ENCODE results near the gene CIC.

CIC gene

DNA sequence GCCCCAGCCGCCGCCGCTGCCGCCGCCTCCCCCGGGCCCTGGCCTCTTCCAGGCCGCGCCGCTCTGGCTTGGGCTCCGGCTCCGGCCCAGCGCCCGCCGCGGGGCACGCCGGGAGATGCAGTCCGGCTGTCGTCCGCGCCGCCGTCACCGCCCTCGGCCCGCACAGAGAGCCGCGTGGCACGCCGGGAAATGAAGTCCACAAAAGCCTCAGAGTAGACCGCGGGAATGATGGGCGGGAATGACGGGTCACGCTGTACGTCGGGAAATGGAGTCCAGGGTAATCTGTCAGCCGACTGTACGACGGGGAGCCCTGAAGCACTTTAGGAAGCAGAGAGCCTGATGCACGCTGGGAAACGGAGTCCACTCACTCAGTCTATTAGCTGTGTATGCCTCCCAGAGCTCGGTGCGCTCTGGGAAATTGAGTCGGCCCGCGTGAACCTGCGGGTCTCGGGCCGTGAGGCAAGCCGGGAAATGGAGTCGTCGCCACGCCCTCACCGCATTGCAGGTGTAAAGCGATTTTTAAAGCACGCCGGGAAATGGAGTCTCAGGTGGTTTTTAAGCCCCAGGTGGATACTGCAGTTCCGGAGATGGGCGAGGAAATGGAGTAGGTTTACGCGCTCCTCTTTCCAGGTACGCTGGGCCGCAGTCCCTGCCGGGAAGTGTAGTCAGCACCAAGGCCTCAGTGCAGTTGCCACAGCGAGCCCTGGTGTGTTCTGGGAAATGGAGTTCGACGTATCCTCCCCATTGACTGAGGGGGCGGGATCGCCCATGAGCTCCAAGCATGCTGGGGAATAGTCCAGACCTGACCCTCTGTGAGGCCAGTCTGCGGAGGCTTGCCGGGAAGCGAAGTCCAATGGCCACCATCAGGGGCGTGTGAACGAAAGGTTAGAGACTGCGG, 26.3 kb upstream of the CIC start, which contains the start of gene GSK3A:
TSS of gene GSK3A (minus strand) at position 91 of the 898 bp plus-strand sequence. CDS start 137 bp downstream, outside the sequence.
- DNase-seq (ENCODE audit: low spot score) (peak; percentile 93), FAIRE-seq (peak; percentile 65)

DNA sequence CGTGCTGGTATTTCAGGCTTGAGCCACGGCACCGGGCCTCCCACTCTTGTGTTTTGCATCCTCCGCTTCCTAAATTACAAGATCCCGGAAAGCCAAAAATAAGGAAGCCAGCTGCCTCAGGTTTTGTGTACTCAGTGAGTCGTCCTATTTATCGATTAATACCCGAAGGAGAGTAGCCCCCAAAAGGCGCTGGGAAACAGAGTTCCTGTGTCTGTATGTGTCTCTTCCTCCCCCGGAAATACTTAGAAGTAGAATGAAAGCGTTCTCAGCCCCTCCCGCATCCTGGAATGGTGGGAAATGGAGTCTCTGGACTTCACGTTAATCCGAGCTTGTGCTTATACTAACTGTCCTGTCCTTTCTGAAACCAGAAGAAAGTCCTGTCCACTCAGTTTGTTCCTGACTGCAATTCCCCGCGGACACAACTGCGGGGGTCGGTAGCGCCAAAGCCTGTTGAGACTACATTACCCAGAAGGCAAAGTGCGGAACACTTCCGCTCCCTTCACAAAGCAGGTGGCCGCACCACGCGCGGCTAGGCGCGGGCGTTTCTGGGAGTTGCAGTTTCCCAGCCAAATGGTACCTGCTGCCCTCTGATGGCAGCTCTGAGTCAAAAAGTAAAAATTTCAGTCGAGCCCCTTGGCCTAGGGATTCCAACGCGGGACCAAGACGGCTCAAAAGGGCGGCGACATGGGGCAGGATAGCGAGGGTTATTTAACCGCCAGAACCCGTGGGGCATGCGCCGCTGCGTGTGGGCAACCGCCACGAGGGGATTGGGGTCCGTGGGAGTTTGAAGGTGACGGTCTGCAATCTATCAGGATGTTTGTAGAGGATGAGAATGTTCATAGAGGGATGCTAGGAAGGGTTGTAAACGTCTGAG, 24.5 kb upstream of the CIC start:
- DNase-seq (ENCODE audit: low spot score) = peak; percentile 85
- peak; percentile 44 for FAIRE-seq

DNA sequence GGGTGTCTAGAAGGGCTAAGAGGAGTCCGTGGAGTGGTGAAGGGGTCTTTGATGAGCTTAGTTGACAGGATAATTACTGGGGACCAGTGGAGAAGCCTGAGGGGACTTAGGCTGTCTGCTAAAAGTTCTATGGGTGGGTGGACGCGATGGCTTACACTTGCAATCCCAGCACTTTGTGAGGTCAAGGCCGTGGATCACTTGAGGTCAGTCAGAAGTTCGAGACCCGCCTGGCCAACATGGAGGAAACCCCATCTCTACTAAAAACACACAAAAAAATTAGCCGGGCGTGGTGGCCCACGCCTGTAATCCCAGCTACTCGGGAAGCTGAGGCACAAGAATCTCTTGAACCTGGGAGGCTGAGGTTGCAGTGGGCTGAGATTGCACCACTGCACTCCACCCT, 23.8 kb upstream of the CIC start:
- FAIRE-seq = no peak
- DNase-seq (ENCODE audit: low spot score) = no peak

GRCh38 chr19:42246143-42246921, 22.7 kb upstream of the CIC start:
- no peak for FAIRE-seq
- peak; percentile 55 for DNase-seq (ENCODE audit: low spot score)

- DNase-seq (ENCODE audit: low spot score) = no peak
- no peak for FAIRE-seq
These were observed 22.0 kb upstream of the CIC start for GRCh38 chr19:42246922-42247639.

DNA sequence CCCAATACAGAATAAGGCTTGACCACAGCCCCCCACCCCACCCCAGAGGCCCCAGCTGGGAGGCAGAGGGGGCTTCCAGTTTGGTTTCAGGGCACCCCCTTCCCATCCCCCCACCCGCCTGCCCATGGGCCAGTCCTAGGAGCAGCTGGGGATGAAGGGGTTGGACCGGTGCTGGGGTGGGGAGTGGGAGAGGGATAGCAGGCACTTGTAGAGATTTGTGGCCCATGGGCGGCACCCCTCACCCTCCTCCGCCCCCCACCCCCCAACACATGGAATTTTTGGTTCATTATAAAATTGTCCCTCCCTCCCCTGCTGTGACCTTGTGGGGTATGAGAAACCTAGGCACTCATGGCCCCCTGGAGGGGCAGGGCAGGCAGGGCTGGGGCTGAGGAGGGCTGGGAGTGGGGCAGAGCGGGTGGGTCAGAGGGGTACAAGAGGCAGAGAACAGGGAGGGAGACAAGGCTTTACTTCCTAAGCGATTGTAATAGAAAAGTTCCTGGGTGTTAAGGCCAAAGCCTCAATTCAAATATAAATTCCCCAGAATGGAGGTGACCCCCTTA, 21.3 kb upstream of the CIC start:
- no peak for DNase-seq (ENCODE audit: low spot score)
- FAIRE-seq = no peak

GRCh38 chr19:42248270-42249148, 20.5 kb upstream of the CIC start:
- DNase-seq (ENCODE audit: low spot score) = no peak
- FAIRE-seq = no peak

GRCh38 chr19:42249149-42249750, 19.8 kb upstream of the CIC start:
- DNase-seq (ENCODE audit: low spot score) (no peak), FAIRE-seq (no peak)

GRCh38 chr19:42249769-42250168, 19.3 kb upstream of the CIC start:
- FAIRE-seq (no peak), DNase-seq (ENCODE audit: low spot score) (no peak)

DNA sequence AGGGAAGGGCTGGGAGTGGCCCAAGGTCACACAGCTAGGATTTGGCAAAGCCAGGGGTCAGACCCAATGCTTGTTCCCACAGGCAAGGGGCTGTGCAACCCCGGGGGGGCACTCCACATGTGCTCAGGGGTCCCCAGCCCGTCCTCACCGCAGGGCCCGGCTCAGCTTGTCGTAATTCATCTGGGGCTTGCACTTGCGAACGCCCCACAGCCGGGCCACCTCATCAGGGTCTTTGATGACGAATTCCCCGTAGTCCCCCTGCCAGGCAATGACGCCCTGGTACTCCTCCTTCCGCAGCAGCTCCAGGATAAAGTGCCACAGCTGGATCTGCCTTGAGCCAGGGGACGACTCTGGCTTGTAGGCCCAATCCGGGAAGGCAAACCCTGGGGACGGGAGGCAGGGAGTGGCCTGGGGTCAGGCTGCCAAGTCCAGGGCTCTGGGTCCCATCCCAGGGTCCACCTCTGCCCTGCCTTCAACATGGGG, 18.8 kb upstream of the CIC start:
- no peak for FAIRE-seq
- no peak for DNase-seq (ENCODE audit: low spot score)

DNA sequence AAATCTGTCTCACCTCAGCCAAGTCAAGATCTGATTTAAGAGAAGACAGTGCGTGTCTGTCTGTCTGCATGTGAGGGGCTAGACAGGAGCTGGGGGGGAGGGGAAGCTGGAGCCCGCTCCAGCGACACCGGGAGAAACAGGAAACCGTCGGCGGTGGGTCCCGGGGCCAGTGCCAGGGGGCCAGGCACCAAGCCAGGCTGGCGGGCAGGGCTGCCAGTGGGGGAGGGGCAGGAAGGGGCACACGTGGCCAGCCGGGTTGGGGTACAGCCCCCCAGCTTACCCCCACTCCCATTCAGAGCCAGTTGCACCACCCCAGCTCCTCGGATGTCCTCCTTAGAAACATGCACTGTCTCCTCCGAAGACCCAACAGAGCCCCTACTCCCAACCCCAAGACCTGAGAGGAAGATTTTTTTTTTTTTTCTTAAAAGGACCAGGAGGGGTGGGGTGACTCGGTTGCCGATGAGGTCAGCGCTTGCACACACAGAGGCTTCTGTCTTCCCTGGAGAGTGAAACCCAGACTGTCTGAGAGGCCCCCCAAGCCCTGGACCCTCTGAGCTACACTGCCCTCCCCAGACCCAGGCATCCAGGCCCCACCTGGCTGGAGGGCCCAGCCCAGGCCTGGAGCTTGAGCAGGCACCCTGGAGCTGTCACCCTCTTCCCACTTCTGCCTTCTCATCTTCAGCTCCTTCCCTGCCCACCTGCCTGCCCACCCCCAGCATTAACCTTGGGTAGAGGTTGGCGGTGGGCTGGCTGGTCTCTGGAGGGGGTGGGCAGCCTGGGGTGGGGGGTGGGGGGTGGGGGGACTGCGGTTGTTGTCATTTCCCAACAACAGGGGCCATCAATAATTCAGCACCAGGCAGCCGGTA, 18.2 kb upstream of the CIC start:
- FAIRE-seq = peak; percentile 74
- DNase-seq (ENCODE audit: low spot score) = peak; percentile 32

- FAIRE-seq (no peak), DNase-seq (ENCODE audit: low spot score) (no peak)
These were observed 17.3 kb upstream of the CIC start for GRCh38 chr19:42251572-42252358.

DNA sequence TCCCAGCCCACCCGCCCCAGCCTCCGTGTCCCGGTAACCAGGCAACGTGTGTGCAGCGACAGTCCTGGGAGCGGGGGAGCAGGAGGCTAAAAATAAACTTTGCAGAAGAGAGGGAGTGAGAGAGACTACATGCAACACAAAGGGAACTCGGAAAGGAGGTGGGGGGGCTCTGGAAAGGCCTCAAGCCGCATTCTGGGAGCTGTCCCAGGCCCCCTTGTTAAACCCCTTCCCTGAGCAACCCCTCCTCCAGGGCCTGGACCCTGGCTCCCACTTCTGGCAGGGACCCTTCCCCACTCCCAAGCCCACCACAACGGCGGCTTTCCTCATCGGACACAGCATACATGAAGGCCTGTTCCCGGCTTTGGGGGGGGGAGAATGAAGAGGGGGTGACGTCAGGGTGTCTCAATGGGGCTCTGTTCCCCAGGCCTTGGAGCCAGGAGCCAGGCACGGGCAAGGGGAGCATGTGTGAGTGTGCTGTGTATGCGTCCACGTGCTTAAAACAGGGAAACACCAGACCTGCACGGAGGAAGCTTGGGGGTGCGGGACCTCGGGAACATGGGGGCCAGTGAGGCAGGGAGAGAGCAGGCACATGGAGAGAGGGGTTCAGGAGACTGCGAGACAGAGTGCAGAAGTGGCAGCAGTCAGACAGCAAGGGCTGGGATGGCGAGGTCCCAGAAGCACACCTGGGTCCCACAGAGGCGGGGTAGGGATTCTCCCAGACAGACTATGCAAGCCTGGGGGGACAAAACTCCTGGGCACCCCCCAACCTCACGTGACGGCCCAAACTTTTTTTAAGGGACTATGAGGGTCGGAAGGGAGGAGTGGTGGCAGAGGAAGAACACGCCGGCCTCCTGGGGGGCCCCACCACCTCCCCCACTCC, 16.4 kb upstream of the CIC start:
- DNase-seq (ENCODE audit: low spot score) (no peak), FAIRE-seq (no peak)

GRCh38 chr19:42253245-42254088, 15.6 kb upstream of the CIC start:
- FAIRE-seq = no peak
- DNase-seq (ENCODE audit: low spot score) = peak; percentile 70
